Measurements from ENCODE around the gene EVPL. TPM values are rescaled to one million over a fixed set of nuclear protein-coding genes. Genes with fewer than 3 reads are reported as not detected.

Gene EVPL
- total RNA-seq, 1 experiment from 2014 or later: 58.0 TPM

- Histone ChIP-seq H3K4me1 (ENCODE audit: control insufficient read depth in 1 of 2, insufficient read depth in 2 of 2, low read length in 2 of 2) (peaks cover 12 to 32% of the 10 kb centered on the region in 2 experiments), H3K79me2 (ENCODE audit: insufficient read depth, low read length) (peaks cover 19% of the 10 kb centered on the region; the same call in 1 of the 2 replicates), H3K9ac (ENCODE audit: low read length) (peak overlapping the region; percentile 97), H3K4me3 (replicated peaks in 1 of 2; ENCODE audit: low read depth in 1 of 2, low read length in 2 of 2) (peak overlapping the region; percentile 63 to 95), H3K4me2 (ENCODE audit: low read length) (peak overlapping the region; percentile 80), H2AFZ (ENCODE audit: low read depth, low read length, poor library complexity, severe bottlenecking) (no peak overlapping the region), H3K27me3 (ENCODE audit: insufficient read depth, low read length) (no peaks in the 10 kb centered on the region), H3K9me2 (ENCODE audit: insufficient read depth) (no peaks in the 10 kb centered on the region), H3K9me3 (ENCODE audit: control insufficient read depth in 1 of 2, insufficient read depth in 1 of 2, low read depth in 1 of 2, low read length in 2 of 2) (no peaks in the 10 kb centered on the region), H4K20me1 (ENCODE audit: insufficient read depth) (no peaks in the 10 kb centered on the region), H3K27ac (ENCODE audit: low read depth, low read length) (peak overlapping the region; percentile 95), H3K36me3 (ENCODE audit: control insufficient read depth in 1 of 2, insufficient read depth in 2 of 2, low read length in 2 of 2) (no peaks in the 10 kb centered on the region; a peak in 1 of 4 replicates)
- ChIA-PET CTCF (interaction anchor here (1.0 kb wide), 1 partner anchor 34 kb away, joined by 3 read pairs; no protein-coding TSS in a partner anchor), RAD21 (ENCODE audit: low non-redundant PET in 1 of 2, low total read pairs in 2 of 2, uncharacterized antibody in 2 of 2, unreplicated experiment in 2 of 2) (interaction anchor here in 1 of 2 experiments (0.7 kb wide), 1 partner anchor 335 kb away, joined by 3 read pairs; no protein-coding TSS in a partner anchor), POLR2A (no interaction called here)
- no TSS peak for BruUV-seq (replicated peaks)
- DNase-seq (ENCODE audit: low read depth, low spot score) (no peak), ATAC-seq (no peak)
- intact Hi-C loops (cut with micrococcal nuclease): no loop called here
- TF ChIP-seq ZFX (IDR thresholded peaks at IDR 0.05): no peak
- no peak for TF ChIP-seq FOSL1 (IDR thresholded peaks at IDR 0.05; ENCODE audit: low read depth)
- TF ChIP-seq TCF7L2 (IDR thresholded peaks at IDR 0.05; ENCODE audit: borderline replicate concordance, extremely low read depth, insufficient read depth, insufficient read length): no peak
- no peak for TF ChIP-seq SRF (IDR thresholded peaks at IDR 0.05; ENCODE audit: low read depth)
- TF ChIP-seq YY1 (IDR thresholded peaks at IDR 0.05; ENCODE audit: extremely low read depth, insufficient replicate concordance, low read depth, low read length): no peak
- TF ChIP-seq POLR2AphosphoS5 (IDR thresholded peaks at IDR 0.05; ENCODE audit: low read depth, low read length): peak; percentile 21; the same call in 1 of the 2 replicates
These were observed 46.7 kb downstream of the EVPL start for GRCh38 chr17:75980188-75981018.

- Histone ChIP-seq H3K4me3 (replicated peaks in 1 of 2; ENCODE audit: low read depth in 1 of 2, low read length in 2 of 2) (peak overlapping the region; percentile 63 to 95), H3K4me1 (ENCODE audit: control insufficient read depth in 1 of 2, insufficient read depth in 2 of 2, low read length in 2 of 2) (peaks cover 12 to 32% of the 10 kb centered on the region in 2 experiments), H3K9me2 (ENCODE audit: insufficient read depth) (no peaks in the 10 kb centered on the region), H3K79me2 (ENCODE audit: insufficient read depth, low read length) (peaks cover 19% of the 10 kb centered on the region; the same call in 1 of the 2 replicates), H3K27me3 (ENCODE audit: insufficient read depth, low read length) (no peaks in the 10 kb centered on the region), H3K9ac (ENCODE audit: low read length) (peak overlapping the region; percentile 97), H4K20me1 (ENCODE audit: insufficient read depth) (no peaks in the 10 kb centered on the region), H3K36me3 (ENCODE audit: control insufficient read depth in 1 of 2, insufficient read depth in 2 of 2, low read length in 2 of 2) (no peaks in the 10 kb centered on the region; a peak in 1 of 4 replicates), H2AFZ (ENCODE audit: low read depth, low read length, poor library complexity, severe bottlenecking) (no peak overlapping the region), H3K27ac (ENCODE audit: low read depth, low read length) (peak overlapping the region; percentile 95), H3K9me3 (ENCODE audit: control insufficient read depth in 1 of 2, insufficient read depth in 1 of 2, low read depth in 1 of 2, low read length in 2 of 2) (no peaks in the 10 kb centered on the region), H3K4me2 (ENCODE audit: low read length) (peak overlapping the region; percentile 80)
- CTCF ChIA-PET: interaction anchor here (1.0 kb wide), 1 partner anchor 34 kb away, joined by 3 read pairs; no protein-coding TSS in a partner anchor
- POLR2A ChIA-PET: no interaction called here
- BruUV-seq (replicated peaks): TSS peak; percentile 88
- RAD21 ChIA-PET (ENCODE audit: low non-redundant PET in 1 of 2, low total read pairs in 2 of 2, uncharacterized antibody in 2 of 2, unreplicated experiment in 2 of 2): no interaction called here
- TF ChIP-seq SRF (IDR thresholded peaks at IDR 0.05; ENCODE audit: low read depth) (no peak), ZFX (IDR thresholded peaks at IDR 0.05) (peak; percentile 72; the same call in 1 of the 2 replicates), POLR2A (IDR thresholded peaks at IDR 0.05; ENCODE audit: borderline replicate concordance, extremely low read depth, insufficient read depth, insufficient read length) (peak; percentile 7)
- ATAC-seq (peak; percentile 31), DNase-seq (ENCODE audit: low read depth, low spot score) (no peak)
- intact Hi-C loops (cut with micrococcal nuclease): loop anchor here (1.0 kb wide), 2 partner anchors 38 to 74 kb away; partner anchors contain the start of gene FBF1
These were observed 47.4 kb downstream of the EVPL start for GRCh38 chr17:75979705-75980187.
